Thoracic aorta (tissue), 2 donors: ENCODE results near the gene MTHFSD. TPM values are rescaled to one million over a fixed set of nuclear protein-coding genes. Genes with fewer than 3 reads are reported as not detected.

Experiments used
- ATAC-seq: fragments of 150-250 bp; one replicate; pipeline ENCODE4 v1.8.0; 2017; ENCODE audit warnings: low read depth; ENCODE audit not compliant: insufficient number of reproducible peaks, low FRiP score
- DNase-seq: peaks from one replicate; pipeline ENCODE4 v3.0.0-alpha.2; 2020; ENCODE audit warnings: low spot score
- H3K27ac ChIP-seq, 2 donors: fragments of 200-600 bp; sonication (generic); 1 replicate in 1 of 2; 2 replicates in 1 of 2; pipeline ENCODE4 v1.5.1; 2016; ENCODE audit warnings: mild to moderate bottlenecking in 2 of 2, moderate library complexity in 2 of 2
- H3K27me3 ChIP-seq: fragments of 200-600 bp; sonication (generic); replicated peaks from 2 replicates; pipeline ENCODE4 v1.6.0; 2016; ENCODE audit warnings: mild to moderate bottlenecking; ENCODE audit not compliant: insufficient read depth
- H3K36me3 ChIP-seq: fragments of 200-600 bp; sonication (generic); one replicate; pipeline ENCODE4 v1.5.1; 2016
- H3K4me1 ChIP-seq, 2 donors: fragments of 200-600 bp; sonication (generic); 1 replicate in 1 of 2; 2 replicates in 1 of 2; pipeline versions ENCODE4 v1.5.1 to v1.6.0; 2016; ENCODE audit warnings: low read depth in 2 of 2, mild to moderate bottlenecking in 1 of 2; ENCODE audit not compliant: control insufficient read depth in 1 of 2
- H3K4me3 ChIP-seq: fragments of 200-600 bp; sonication (generic); 2 replicates; pipeline ENCODE4 v1.5.1; 2016; ENCODE audit warnings: mild to moderate bottlenecking
- H3K9me3 ChIP-seq: fragments of 200-600 bp; sonication (generic); 2 replicates; pipeline ENCODE4 v1.5.1; 2016
- total RNA-seq, 2 donors: library from RNA; depleted of rRNA; stranded (reverse); fragments of >200 nt; gene quantifications; one replicate each; pipeline versions ENCODE4 v1.1.0 to v1.2.3, GENCODE V29; 2016
- TF ChIP-seq, protein P1 (sequence below): fragments of 200-600 bp; sonication (generic); IDR thresholded peaks from one replicate; pipeline ENCODE4 v1.5.1; 2019; ENCODE audit warnings: antibody characterized with exemption

MTHFSD gene
- total RNA-seq, 2 donors from 2014 or later = 25.0 to 30.8 TPM

DNA sequence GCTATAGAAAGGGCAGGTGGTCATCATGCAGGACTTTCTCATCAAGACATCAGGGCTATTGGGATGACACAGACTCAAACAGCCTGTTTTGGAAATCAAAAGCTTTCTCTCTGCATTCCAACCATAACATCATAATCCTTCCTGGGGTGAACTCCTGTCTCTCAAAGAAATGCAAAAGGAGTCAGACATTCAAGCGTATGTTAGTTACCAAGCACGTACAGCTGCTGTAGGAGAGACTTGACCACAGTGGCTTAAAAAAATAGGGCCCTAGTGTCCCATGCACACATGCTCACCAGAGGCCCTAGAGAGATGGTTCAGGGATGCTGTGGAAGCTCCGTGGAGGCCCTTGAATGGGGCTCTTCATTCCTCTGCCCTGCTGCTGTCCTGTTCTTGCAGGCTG lies 69.3 kb downstream of the MTHFSD start:
- H3K27ac ChIP-seq = no peak overlapping the region
- H3K27me3 ChIP-seq = no peaks in the 10 kb centered on the region
- DNase-seq = no peak
- ATAC-seq = no peak
- no peaks in the 10 kb centered on the region for H3K4me1 ChIP-seq
- no peaks in the 10 kb centered on the region for H3K36me3 ChIP-seq
- TF ChIP-seq, protein P1, sequence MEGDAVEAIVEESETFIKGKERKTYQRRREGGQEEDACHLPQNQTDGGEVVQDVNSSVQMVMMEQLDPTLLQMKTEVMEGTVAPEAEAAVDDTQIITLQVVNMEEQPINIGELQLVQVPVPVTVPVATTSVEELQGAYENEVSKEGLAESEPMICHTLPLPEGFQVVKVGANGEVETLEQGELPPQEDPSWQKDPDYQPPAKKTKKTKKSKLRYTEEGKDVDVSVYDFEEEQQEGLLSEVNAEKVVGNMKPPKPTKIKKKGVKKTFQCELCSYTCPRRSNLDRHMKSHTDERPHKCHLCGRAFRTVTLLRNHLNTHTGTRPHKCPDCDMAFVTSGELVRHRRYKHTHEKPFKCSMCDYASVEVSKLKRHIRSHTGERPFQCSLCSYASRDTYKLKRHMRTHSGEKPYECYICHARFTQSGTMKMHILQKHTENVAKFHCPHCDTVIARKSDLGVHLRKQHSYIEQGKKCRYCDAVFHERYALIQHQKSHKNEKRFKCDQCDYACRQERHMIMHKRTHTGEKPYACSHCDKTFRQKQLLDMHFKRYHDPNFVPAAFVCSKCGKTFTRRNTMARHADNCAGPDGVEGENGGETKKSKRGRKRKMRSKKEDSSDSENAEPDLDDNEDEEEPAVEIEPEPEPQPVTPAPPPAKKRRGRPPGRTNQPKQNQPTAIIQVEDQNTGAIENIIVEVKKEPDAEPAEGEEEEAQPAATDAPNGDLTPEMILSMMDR = no peak
- peaks cover 16% of the 10 kb centered on the region for H3K9me3 ChIP-seq
- H3K4me3 ChIP-seq = no peak overlapping the region

DNA sequence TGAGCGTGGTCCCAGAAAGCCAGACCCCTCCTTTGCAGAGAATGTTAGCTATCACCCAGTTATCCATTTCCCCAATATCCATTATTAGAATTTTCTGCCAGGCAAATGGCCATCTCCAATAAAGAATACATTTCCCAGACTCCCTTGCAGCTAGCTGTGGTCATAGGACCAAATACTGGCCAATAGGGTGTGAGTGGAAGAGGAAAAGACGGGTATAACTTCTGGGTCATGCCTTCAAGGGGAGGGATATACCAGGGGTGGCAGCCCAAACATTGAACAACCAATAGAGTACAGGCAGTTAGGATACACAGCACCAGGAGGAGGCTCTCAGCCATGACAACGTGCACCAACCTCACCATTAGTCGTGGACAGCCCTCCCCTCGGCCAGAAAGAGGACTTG lies 70.8 kb downstream of the MTHFSD start:
- H3K4me1 ChIP-seq = no peaks in the 10 kb centered on the region

DNA sequence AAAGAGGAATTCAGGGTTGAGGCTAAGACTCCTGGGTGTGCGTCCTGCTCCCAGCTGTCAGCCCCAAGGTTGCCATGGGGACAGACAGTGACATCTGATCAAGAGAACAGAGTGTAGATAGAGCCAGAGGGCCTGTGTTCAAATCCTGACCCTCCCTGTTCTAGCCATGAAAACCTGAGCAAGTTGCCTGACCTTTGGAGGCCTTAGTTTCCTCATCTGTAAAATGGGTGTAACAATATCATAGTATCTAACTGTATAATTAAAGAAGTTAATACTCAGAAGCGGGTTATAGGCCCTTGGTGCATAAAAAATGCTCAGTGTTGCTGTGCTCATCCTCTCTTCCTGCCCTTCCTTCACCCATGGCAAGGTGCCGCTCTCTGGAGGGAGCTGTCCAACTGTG lies 73.4 kb downstream of the MTHFSD start:
- H3K36me3 ChIP-seq = no peaks in the 10 kb centered on the region
- no peaks in the 10 kb centered on the region for H3K4me1 ChIP-seq
- no peak for DNase-seq
- H3K4me3 ChIP-seq = no peak overlapping the region
- H3K27me3 ChIP-seq = no peaks in the 10 kb centered on the region
- H3K27ac ChIP-seq = no peak overlapping the region
- no peak for ATAC-seq
- TF ChIP-seq, protein P1 = no peak
- peaks cover 13% of the 10 kb centered on the region for H3K9me3 ChIP-seq

More for the DNA sequence above, 70.8 kb downstream of the MTHFSD start:
- peaks cover 13% of the 10 kb centered on the region for H3K9me3 ChIP-seq
- DNase-seq (no peak), ATAC-seq (no peak)
- H3K27ac ChIP-seq = no peak overlapping the region
- TF ChIP-seq, protein P1 = no peak
- no peaks in the 10 kb centered on the region for H3K27me3 ChIP-seq
- no peaks in the 10 kb centered on the region for H3K36me3 ChIP-seq
- H3K4me3 ChIP-seq = no peak overlapping the region

DNA sequence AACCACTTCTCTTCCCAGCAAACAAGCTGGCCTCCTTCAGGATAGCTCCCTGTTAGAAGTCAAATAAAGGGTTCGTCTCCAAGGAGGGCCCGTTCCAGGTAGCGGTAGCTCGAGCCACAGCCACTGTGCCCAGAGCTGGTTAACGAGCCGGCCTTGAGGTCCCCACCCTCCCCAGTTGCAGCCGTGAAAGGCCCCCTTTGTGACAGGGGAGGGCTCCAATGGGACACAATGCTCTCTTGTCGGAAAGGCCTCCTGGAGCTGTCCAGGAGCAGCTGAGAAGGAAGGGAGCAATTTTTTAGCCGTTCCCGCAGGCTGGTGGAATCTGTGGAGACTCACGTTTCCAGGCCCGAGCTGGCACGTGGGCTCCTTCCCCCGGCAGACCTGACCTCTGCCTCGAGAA lies 74.6 kb downstream of the MTHFSD start:
- no peaks in the 10 kb centered on the region for H3K27me3 ChIP-seq
- H3K36me3 ChIP-seq = no peaks in the 10 kb centered on the region
- no peaks in the 10 kb centered on the region for H3K4me1 ChIP-seq
- DNase-seq (no peak), ATAC-seq (no peak)
- peaks cover 13% of the 10 kb centered on the region for H3K9me3 ChIP-seq
- no peak overlapping the region for H3K4me3 ChIP-seq
- no peak overlapping the region for H3K27ac ChIP-seq
- TF ChIP-seq, protein P1 = no peak

Other genes with a start within 250 kb of the MTHFSD start
- 1 to 10 TPM in 1 of 2 donors, not detected in 1; 4.1 TPM for gene FOXF1, start 44.7 kb downstream of the MTHFSD start, total RNA-seq
- gene FOXC2, start 11.6 kb upstream of the MTHFSD start, total RNA-seq = 10 to 100 TPM; 54.5 to 60.7 TPM
- gene FOXL1, start 23.3 kb upstream of the MTHFSD start, total RNA-seq = 10 to 100 TPM; 52.1 to 52.8 TPM